H9 (cell line): ENCODE measurements around the gene C9. TPM values are rescaled to one million over a fixed set of nuclear protein-coding genes. Genes with fewer than 3 reads are reported as not detected.

Experiments
- DNase-seq: peaks from one replicate; pipeline ENCODE4 v3.0.0-alpha.2; 2017
- H2AFZ ChIP-seq: one replicate; pipeline ENCODE4 v1.6.1; 2013; ENCODE audit warnings: mild to moderate bottlenecking, low read length, control low read depth, moderate library complexity
- H2AK5ac ChIP-seq: 2 replicates; pipeline ENCODE4 v1.6.1; 2013; ENCODE audit warnings: low read length, control low read depth, mixed read lengths; ENCODE audit not compliant: insufficient read length
- H2BK120ac ChIP-seq: one replicate; pipeline ENCODE4 v1.6.1; 2013; ENCODE audit warnings: low read depth, mild to moderate bottlenecking, low read length, control low read depth, inconsistent platforms; ENCODE audit not compliant: poor library complexity, severe bottlenecking
- H2BK12ac ChIP-seq: 2 replicates; pipeline ENCODE4 v1.6.1; 2013; ENCODE audit warnings: low read length, control low read depth, mixed read lengths, low read depth; ENCODE audit not compliant: insufficient read length
- H2BK15ac ChIP-seq: 2 replicates; pipeline ENCODE4 v1.6.1; 2013; ENCODE audit warnings: low read depth, low read length, control low read depth
- H2BK20ac ChIP-seq: one replicate; pipeline ENCODE4 v1.6.1; 2013; ENCODE audit warnings: low read depth, mild to moderate bottlenecking, low read length, control low read depth, inconsistent platforms; ENCODE audit not compliant: poor library complexity, severe bottlenecking
- H2BK5ac ChIP-seq: 2 replicates; pipeline ENCODE4 v1.6.1; 2013; ENCODE audit warnings: low read length, control low read depth, mixed read lengths; ENCODE audit not compliant: insufficient read length
- H3K14ac ChIP-seq: 2 replicates; pipeline ENCODE4 v1.6.1; 2013; ENCODE audit warnings: low read length, control low read depth; ENCODE audit not compliant: insufficient read depth
- H3K18ac ChIP-seq: 2 replicates; pipeline ENCODE4 v1.6.1; 2013; ENCODE audit warnings: low read depth, mild to moderate bottlenecking, mixed read lengths, low read length, control low read depth; ENCODE audit not compliant: insufficient read length
- H3K23ac ChIP-seq: 2 replicates; pipeline ENCODE4 v1.6.1; 2013; ENCODE audit warnings: low read length, control low read depth, mixed read lengths, low read depth; ENCODE audit not compliant: insufficient read length
- H3K23me2 ChIP-seq: 2 replicates; pipeline ENCODE4 v1.6.1; 2013; ENCODE audit warnings: low read depth, mild to moderate bottlenecking, mixed read lengths, low read length, control low read depth; ENCODE audit not compliant: insufficient read length, poor library complexity, severe bottlenecking
- H3K27ac ChIP-seq: 2 replicates; pipeline ENCODE4 v1.5.1; 2013; ENCODE audit warnings: low read length, control low read depth, mixed read lengths, low read depth; ENCODE audit not compliant: insufficient read length
- H3K27me3 ChIP-seq: 2 replicates; pipeline ENCODE4 v1.6.1; 2013; ENCODE audit warnings: low read length, control low read depth, inconsistent platforms; ENCODE audit not compliant: insufficient read depth
- H3K4ac ChIP-seq: 2 replicates; pipeline ENCODE4 v1.6.1; 2013; ENCODE audit warnings: low read depth, mild to moderate bottlenecking, control low read depth, inconsistent platforms, low read length, moderate library complexity
- H3K4me1 ChIP-seq: 2 replicates; pipeline ENCODE4 v1.6.1; 2013; ENCODE audit warnings: low read length, control low read depth, inconsistent platforms; ENCODE audit not compliant: insufficient read depth
- H3K4me2 ChIP-seq: 2 replicates; pipeline ENCODE4 v1.6.1; 2013; ENCODE audit warnings: low read length, control low read depth, mixed read lengths; ENCODE audit not compliant: insufficient read length, insufficient read depth
- H3K56ac ChIP-seq: 2 replicates; pipeline ENCODE4 v1.6.1; 2013; ENCODE audit warnings: low read depth, mild to moderate bottlenecking, mixed read lengths, low read length, control low read depth; ENCODE audit not compliant: insufficient read length
- H3K79me1 ChIP-seq: 2 replicates; pipeline ENCODE4 v1.6.1; 2013; ENCODE audit warnings: low read depth, mild to moderate bottlenecking, moderate library complexity, low read length, control low read depth, inconsistent platforms; ENCODE audit not compliant: insufficient read depth, poor library complexity, severe bottlenecking
- H3K79me2 ChIP-seq: 2 replicates; pipeline ENCODE4 v1.6.1; 2013; ENCODE audit warnings: low read length, control low read depth, inconsistent platforms; ENCODE audit not compliant: insufficient read depth
- H3K9ac ChIP-seq: 2 replicates; pipeline ENCODE4 v1.6.1; 2013; ENCODE audit warnings: low read length, control low read depth, mixed read lengths; ENCODE audit not compliant: insufficient read length; ENCODE audit errors: extremely low read depth
- H3K9me3 ChIP-seq: one replicate; pipeline ENCODE4 v1.6.1; 2013; ENCODE audit warnings: low read depth, low read length, inconsistent platforms; ENCODE audit not compliant: control insufficient read depth
- H3T11ph ChIP-seq: one replicate; pipeline ENCODE4 v1.6.1; 2013; ENCODE audit warnings: mild to moderate bottlenecking, low read length, control low read depth, inconsistent platforms
- H4K20me1 ChIP-seq: one replicate; pipeline ENCODE4 v1.6.1; 2013; ENCODE audit not compliant: control insufficient read depth, insufficient read length, insufficient read depth
- H4K5ac ChIP-seq: 2 replicates; pipeline ENCODE4 v1.6.1; 2013; ENCODE audit warnings: low read depth, mild to moderate bottlenecking, mixed read lengths, low read length, control low read depth; ENCODE audit not compliant: insufficient read length
- H4K8ac ChIP-seq: replicated peaks from 2 replicates; pipeline ENCODE4 v1.6.1; 2013; ENCODE audit warnings: low read length, control low read depth, mixed read lengths, low read depth; ENCODE audit not compliant: insufficient read length
- H4K91ac ChIP-seq: 2 replicates; pipeline ENCODE4 v1.6.1; 2013; ENCODE audit warnings: low read depth, mild to moderate bottlenecking, moderate library complexity, mixed read lengths, low read length, control low read depth; ENCODE audit not compliant: insufficient read length
- H3K27ac Mint-ChIP-seq, 3 experiments: 2 replicates in 2 of 3; 3 replicates in 1 of 3; pipeline ENCODE4 v1.8.0; 2020 to 2021; ENCODE audit warnings: mixed read lengths in 3 of 3, mild to moderate bottlenecking in 1 of 3, moderate library complexity in 1 of 3
- H3K27me3 Mint-ChIP-seq: 2 replicates; pipeline ENCODE4 v1.8.0; 2021; ENCODE audit warnings: low read depth, mild to moderate bottlenecking, moderate library complexity, mixed read lengths
- H3K36me3 Mint-ChIP-seq, 3 experiments: 2 replicates in 2 of 3; 3 replicates in 1 of 3; pipeline ENCODE4 v1.8.0; 2020 to 2021; ENCODE audit warnings: low read depth in 3 of 3, mixed read lengths in 3 of 3; ENCODE audit not compliant: insufficient read depth in 1 of 3
- H3K4me1 Mint-ChIP-seq, 2 experiments: 2 replicates each; pipeline ENCODE4 v1.8.0; 2020; ENCODE audit warnings: mixed read lengths in 2 of 2
- H3K4me3 Mint-ChIP-seq, 2 experiments: 2 replicates in 1 of 2; 3 replicates in 1 of 2; pipeline ENCODE4 v1.8.0; 2020 to 2021; ENCODE audit warnings: mild to moderate bottlenecking in 2 of 2, mixed read lengths in 2 of 2, moderate library complexity in 1 of 2
- H3K9me3 Mint-ChIP-seq, 2 experiments: 2 replicates in 1 of 2; 3 replicates in 1 of 2; pipeline ENCODE4 v1.8.0; 2020; ENCODE audit warnings: mild to moderate bottlenecking in 2 of 2, mixed read lengths in 2 of 2, moderate library complexity in 1 of 2
- CTCF ChIP-seq: fragments of 200-600 bp; sonication (generic); conservative IDR thresholded peaks from 3 replicates; pipeline ENCODE4 v1.8.0; 2021; ENCODE audit warnings: antibody characterized with exemption, mild to moderate bottlenecking
- total RNA-seq: library from RNA; stranded (reverse); gene quantifications from 2 replicates; pipeline ENCODE4 v1.2.1, GENCODE V29; 2021

The C9 gene
- total RNA-seq, 1 experiment from 2014 or later = not detected

GRCh38 chr5:39301406-39301805 lies 62.9 kb downstream of the C9 start:
- H3K56ac ChIP-seq = no peak overlapping the region
- no peak overlapping the region for H3K9ac ChIP-seq
- H2BK20ac ChIP-seq = no peak overlapping the region
- no peak overlapping the region for H2BK5ac ChIP-seq
- no peak overlapping the region for H3K27ac ChIP-seq
- no peak overlapping the region for H4K5ac ChIP-seq
- no peak overlapping the region for H4K8ac ChIP-seq
- H3K4me3 Mint-ChIP-seq = no peak overlapping the region
- DNase-seq = no peak
- no peaks in the 10 kb centered on the region for H3K27me3 Mint-ChIP-seq
- H2BK15ac ChIP-seq = no peak overlapping the region
- TF ChIP-seq CTCF = no peak
- H3K27me3 ChIP-seq = no peaks in the 10 kb centered on the region
- no peak overlapping the region for H2AFZ ChIP-seq
- H3K23ac ChIP-seq = no peak overlapping the region
- no peaks in the 10 kb centered on the region for H3K4me1 ChIP-seq
- no peak overlapping the region for H2AK5ac ChIP-seq
- H3K4me1 Mint-ChIP-seq = no peaks in the 10 kb centered on the region
- no peak overlapping the region for H3T11ph ChIP-seq
- H3K79me1 ChIP-seq = no peaks in the 10 kb centered on the region
- no peaks in the 10 kb centered on the region for H3K79me2 ChIP-seq
- no peak overlapping the region for H3K4me2 ChIP-seq
- no peaks in the 10 kb centered on the region for H3K9me3 ChIP-seq
- no peak overlapping the region for H2BK12ac ChIP-seq
- no peak overlapping the region for H3K27ac Mint-ChIP-seq
- no peak overlapping the region for H2BK120ac ChIP-seq
- no peak overlapping the region for H3K18ac ChIP-seq
- no peak overlapping the region for H4K91ac ChIP-seq
- H3K36me3 Mint-ChIP-seq = peaks cover 0 to 5% (median 3%) of the 10 kb centered on the region in 3 experiments; a peak in 3 of 7 replicates
- H3K9me3 Mint-ChIP-seq = peaks cover 5% of the 10 kb centered on the region in 2 experiments
- H3K14ac ChIP-seq = no peak overlapping the region
- no peak overlapping the region for H3K4ac ChIP-seq
- H3K23me2 ChIP-seq = no peaks in the 10 kb centered on the region
- no peaks in the 10 kb centered on the region for H4K20me1 ChIP-seq
